Inferior parietal cortex (tissue), 1 donor: ENCODE measurements around the gene PSMD13.
"Not testable (repeated sequence)": the region's sequence is repeated elsewhere in the genome, so short reads cannot be mapped to it uniquely, and the experiment has no call there.

Experiments used
- DNase-seq: peaks from one replicate; pipeline ENCODE4 v3.0.0-alpha.2; 2016; ENCODE audit errors: extremely low spot score

PSMD13 gene

DNA sequence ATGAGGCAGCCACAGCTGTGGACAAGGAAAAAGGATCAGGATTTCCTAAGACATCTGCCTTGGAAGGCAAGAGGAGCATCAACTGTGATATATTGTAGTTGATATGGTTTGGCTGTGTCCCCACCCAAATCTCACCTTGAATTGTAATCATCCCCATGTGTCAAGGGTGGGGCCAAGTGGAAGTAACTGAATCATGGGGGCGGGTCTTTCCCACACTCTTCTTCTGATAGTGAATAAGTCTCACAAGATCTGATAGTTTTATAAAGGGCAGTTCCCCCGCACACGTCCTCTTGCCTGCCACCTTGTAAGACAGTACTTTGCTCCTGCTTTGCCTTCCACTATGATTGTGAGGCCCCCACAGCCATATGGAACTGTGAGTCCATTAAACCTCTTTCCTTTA is 19.1 kb upstream of the PSMD13 start:
- no peak for DNase-seq

DNA sequence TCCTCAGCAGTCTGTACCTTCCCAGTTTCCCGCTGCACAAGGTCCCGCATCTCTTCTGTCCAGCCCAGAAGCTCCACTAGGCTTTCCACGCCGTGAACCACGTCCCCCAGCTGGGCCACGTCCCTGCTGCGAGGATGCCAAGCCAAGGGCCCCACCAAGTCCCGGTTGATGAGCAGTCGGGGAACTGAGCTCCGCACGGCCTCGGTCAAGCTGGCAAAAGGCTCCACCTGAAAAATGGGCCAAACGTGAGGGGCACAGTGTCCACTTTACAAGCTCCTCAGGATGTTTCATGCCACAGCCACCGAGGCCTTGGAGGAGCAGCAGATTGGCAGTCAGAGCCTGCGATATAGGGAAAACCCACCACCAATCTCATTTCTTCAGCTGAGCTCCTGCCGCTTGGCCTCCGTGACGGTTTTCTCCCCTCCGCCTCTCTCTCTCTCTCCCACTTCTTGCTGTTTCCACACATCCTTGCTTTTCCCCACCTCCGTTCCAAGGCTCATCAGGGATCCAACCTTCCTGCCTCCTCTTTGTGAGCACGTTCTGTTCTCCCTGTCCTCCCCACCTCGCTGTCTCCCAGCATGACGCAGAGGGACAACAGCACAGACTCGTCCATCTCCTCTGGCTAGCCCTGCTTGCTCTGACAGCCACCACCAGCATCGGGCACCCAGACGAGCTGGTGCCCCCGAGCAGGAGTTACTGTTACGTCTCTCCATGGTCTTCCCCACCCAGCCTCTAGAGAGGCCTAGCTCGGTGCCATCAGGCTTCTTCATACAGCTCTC is 17.8 kb upstream of the PSMD13 start:
- DNase-seq: no peak

DNA sequence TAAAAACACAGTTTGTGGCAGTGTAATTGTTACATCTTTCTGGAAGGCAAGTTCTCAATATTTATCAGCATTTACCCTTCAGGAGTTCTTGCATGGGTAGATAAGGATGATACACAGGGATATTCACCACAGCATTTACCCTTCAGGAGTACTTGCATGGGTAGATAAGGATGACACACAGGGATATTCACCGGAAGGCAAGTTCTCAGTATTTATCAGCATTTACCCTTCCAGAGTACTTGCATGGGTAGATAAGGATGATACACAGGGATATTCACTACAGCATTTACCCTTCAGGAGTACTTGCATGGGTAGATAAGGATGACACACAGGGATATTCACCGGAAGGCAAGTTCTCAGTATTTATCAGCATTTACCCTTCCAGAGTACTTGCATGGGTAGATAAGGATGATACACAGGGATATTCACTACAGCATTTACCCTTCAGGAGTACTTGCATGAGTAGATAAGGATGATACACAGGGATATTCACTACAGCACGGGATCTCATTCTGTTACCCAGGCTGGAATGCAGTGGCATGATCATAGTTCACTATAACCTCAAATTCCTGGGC is 16.0 kb upstream of the PSMD13 start:
- not testable (repeated sequence) for DNase-seq

DNA sequence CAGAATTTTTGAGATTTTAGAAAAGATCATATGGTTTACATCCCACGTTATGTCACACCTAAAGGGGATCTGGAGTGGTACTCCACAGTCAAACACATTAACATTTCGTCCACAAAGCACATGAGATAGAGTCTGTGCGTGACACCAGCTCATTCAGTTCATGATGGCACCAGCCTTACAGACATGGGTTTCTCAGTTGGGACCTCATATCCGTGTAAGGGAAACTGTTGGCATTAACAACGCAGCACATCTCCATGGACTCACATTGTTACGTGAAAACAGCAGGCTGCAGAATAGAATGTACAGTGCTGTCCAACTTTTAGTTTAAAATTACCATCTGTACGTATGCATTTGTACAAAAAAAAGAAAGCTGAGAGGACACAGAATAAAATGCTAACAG is 15.2 kb upstream of the PSMD13 start:
- no peak for DNase-seq

DNA sequence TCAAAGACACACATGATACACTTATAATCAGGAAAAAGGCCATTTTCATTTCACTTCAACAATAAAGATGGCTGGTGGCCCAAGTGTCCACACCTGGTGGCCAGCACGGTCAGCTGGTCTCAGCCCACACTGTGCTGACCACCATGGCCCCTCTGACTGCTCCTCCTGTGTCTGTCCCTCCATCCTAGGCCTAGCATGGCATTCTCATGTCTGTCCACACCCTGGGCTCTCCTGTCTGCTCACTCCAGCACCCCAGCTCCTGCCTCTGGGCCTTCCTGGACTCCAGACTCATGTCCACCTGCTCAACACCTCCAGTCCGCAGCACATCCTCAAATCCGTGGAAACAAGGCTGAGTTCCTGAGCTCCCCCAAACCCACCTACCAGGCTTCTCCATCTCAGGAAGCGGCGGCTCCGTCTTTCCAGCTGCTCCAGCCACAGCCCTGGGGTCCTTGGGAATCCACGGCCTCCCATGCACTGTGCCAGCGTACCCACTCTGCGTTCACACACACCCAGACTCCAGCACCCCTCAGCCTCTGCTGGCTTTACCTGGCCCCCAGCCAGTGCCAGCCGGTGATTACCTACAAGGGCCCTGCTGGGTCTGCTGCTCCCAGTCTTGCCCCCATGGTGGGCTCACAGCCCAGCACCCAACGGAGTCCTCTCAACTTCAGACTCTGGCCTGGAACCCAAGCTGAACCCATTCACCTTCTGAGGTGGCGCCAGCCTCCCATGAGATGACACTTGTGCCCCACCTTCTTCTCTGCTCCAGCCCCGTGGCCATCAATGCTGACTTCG is 14.6 kb upstream of the PSMD13 start:
- DNase-seq: no peak

DNA sequence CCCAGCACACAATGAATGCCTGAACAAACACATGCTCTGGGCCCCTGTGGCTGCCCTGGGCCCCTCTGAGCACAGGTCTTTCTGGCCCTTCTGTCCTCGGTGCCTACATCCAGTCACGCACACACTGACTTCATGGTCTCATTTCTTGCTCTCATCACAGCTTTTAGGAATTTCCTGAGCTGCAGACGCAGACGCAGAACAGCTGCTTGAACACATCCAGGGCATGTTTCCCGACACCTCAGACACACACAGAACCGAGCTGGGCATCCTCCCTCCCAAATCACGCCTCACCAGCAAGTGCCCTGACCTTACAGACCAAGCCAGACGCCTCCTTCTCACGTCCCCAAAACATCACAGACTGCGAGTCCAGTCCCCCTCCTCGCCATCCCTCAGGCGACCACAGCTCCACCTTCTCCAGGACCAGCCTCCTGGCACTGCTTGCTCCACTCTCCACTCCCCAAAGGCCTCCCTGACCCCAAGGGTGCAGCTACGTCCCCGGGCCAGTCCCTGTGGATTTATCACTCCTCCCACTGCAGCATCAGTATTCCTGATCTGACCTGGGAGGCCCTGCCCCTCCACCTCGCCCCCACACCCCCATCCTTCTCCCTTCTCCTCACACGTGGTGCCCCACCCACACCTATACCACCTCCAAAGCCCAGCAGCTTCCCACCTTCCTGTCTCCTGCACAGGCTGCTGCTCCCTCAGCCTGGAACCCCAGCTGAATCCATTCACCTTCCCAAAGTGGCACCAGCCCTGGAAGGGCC is 13.6 kb upstream of the PSMD13 start:
- no peak for DNase-seq

DNA sequence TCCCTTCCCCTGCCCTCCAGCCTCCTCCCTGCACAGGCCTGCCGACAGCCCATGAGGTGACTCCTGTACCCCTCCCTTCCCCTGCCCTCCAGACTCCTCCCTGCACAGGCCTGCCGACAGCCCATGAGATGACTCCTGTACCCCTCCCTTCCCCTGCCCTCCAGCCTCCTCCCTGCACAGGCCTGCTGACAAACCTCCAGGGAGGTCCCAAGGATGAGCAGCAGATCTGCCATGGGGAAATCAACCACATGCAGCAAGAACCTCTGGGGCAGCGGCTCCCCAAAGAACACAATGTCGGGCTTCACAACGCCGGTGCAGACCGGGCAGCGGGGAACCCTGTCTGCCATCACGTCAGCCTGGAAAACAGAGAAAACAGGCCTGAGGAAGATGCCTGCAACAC is 12.9 kb upstream of the PSMD13 start:
- no peak for DNase-seq

DNA sequence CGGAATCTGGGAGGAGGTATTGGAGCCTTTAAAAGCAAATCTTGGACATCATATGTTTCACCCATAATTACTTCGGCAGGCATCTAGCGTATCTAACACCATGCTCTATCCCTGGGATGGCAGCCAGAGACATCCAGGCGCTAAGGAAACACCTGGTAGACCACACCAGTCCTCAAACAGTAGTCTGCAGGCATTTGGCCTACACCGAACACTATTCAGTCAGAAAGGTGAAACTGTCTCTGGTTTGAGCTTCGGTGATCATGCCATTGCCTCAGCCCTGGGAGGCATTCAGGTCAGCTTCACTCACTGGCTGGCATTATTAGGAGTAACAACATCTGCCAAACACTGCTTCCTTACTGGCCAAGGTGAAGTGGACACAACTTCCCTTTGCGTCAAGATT is 12.4 kb upstream of the PSMD13 start:
- DNase-seq: no peak

DNA sequence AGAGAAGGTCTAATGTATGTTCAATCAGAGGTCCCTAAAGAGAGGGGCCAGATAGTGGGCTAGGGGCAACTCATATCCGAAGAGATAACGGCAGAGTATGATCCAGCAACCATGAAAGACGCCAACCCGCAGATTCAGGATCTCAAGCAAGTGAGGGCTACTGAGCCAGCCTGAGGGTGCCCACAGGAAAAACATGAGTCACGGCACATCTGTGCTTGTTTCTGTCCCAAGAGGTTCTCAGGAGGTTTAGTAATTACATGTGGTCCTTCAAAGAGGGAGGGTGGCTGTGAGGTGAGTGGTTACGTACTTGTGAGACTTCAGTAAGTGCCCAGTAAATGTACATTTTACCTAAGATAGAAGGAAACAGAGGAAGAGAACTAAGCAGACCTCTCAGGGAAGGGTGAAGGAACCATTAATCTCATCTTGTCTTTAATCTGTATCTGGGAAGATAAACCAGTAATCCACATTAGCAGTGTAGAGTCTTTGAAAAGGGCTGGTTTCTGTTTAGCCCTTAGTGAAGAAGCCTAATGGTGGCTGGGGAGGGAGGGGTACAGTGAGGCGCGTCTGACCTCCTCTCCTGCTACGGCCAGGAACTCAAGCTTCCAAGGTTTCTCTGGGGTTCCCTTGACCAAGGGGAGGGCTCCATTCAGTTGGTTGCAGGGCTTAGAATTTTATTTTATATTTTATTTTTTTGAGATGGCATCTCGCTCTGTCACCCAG is 10.9 kb upstream of the PSMD13 start:
- no peak for DNase-seq

DNA sequence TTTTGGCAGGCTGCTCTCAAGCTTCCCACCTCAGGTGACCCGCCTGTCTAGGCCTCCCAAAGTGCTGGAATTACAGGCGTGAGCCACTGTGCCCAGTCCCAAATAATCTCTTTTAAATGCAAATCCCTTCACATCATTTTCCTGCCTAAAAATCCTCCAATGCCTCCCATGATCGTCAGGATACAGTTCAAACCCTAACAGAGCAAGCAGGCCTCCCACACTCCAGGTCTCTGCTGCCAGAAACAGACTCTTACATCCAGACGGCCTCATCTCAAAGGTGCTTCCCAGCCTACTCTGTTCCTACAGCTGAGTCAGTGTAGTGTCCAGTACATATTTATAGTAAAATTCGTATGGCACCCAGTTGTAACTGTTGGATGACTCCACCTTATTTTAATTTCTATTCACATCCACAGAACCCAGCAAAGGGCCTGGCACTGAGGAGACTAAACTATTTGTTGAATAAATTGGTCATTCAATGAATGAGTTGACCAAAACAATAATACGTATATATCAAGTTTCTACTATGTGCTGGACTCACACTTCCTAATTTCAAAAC is 8.9 kb upstream of the PSMD13 start:
- DNase-seq: no peak

DNA sequence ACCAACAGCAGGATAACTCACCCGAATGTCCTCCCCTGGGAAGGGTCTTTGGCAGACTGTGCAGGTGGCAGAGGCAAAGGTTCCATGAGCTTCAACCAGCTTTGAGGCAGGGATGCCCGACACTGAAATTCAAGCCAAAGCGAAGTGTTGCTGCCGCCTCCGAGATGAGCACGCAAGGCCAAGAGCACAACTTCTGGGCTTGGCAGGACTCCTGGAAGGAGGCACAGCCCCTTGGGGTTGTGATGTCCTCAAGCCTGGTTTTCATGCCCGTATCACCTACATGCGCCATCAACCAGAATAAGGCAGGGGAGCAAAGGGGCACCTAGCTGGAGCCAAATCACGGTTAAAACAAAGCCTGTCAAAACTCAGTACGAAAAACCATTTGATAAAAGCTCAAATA is 6.3 kb upstream of the PSMD13 start:
- DNase-seq: no peak

DNA sequence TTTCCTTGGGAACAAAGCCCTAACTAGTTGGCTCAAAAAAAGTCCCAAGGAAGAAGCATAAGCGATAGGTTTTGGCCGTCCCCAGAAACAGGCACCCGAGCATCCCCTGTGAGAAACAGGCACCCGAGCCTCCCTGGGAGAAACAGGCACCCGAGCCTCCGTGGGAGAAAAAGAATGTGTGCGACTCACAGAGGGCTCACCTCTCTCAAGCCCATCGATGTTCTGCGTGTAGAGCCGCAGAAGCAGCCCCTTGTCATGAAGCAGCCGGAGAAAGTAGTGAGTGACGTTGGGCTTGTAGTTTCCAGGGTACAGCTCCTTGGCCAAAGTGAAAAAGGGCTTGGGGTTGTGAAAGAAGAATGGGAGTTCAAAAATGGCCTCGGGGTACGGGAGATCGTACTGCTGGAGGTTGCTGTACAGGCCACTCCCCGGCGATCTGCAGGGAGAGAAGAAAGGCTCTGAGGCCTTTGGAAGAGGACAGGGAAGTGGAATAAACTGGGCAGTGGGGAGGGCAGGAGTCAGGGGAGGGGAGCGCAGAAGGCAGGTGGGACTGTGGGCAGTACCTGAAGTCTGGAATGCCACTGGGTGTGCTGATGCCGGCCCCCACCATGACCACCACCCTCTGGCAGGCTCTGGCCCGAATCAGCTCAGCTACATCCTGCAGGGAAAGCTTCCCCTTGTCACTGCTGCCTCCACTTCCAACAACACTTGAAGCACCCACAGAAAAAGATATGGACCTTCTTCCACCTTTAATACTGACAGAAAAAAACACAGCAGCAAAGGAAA is 3.8 kb upstream of the PSMD13 start:
- DNase-seq: no peak

DNA sequence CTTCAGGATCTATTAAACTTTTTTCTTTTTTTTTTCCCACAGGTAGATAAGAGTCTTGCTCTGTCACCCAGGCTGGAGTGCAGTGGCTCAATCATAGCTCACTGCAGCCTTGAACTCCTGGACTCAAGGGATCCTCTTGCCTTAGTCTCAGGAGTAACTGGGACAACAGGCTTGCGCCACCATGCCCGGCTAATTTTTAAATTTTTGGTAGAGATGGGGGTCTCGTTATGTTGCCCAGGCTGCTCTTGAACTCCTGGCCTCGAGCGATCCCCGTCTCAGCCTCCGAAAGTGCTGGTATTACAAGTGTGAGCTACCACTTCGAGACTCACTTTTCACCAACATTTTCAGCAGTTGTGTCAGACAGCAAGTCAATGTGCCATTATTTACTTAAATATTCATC is 1.6 kb upstream of the PSMD13 start:
- DNase-seq: no peak

DNA sequence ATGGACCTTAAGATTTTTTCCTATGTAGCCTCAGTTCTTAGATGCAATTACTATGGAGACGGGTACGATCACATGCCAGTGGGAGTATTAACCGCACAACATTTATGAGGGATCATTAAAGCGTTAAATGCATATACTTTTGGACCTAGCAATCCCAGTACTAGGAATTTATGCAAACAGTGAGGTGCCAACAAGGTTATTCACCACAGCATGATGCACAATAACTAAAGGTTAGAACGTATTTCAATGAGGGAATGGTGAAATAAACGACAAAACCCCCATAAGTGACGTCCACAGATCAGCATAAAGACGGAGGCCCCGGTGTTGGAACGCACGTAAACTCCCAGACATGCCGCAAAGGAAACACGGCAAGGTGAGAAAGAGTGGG is 1.2 kb upstream of the PSMD13 start:
- peak; percentile 32 for DNase-seq

DNA sequence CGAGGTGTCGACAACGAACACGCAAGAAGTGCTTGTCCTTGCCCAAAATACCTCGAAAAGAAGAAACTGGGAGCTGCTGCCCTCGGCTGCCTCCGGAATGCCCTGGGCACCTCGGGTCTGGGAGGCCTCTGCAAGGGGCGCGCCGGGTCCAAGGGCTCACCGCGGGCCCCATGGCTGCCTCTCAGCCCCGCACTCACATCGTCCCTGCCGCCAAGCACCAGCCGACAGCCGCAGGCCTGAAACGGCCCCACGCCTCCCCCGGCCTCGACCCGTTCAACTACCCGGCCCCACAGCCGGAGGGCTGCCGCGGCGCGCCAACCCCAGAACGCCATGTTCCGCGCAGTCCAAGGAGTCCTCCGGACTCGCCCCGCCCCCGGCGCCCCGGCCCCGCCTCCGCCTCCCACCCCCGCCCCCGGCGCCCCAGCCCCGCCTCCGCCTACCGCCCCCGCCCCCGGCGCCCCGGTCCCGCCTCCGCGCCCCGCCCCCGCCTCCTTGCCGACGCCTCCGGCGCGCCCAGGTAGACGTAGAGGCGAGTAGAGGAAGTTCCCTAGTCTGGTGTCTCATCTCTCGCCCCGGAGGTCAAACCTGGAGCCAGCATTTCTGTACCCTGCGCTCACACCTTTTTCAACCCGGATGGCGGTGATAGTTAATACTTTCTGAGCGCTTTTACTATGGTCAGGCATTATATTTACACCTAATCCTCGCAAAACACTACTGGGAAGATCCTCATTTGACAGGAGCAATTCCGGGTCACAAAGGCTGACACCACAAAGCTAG is 591 bp upstream of the PSMD13 start, which contains the start of gene SIRT3:
SIRT3 (minus strand) TSS at position 346 of the 777 bp plus-strand sequence; CDS start at position 332, 14 bp downstream.
- peak; percentile 61 for DNase-seq

DNA sequence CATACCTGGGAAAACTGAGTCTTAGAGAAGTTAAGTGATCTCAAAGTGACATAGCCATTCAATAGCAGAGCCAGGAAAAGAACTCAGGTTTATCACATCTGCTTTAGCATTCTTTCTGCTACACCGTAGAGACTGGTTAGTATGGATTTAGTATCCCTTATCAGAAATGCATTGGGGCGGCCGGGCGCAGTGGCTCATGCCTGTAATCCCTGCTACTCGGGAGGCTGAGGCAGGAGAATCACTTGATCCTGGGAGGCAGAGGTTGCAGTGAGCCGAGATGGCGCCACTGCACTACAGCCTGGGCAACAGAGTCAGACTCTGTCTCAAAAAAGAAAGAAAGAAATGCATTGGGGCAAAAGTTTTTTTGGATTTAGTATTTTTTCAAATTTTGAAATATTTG is 1.6 kb downstream of the PSMD13 start:
- not testable (repeated sequence) for DNase-seq

DNA sequence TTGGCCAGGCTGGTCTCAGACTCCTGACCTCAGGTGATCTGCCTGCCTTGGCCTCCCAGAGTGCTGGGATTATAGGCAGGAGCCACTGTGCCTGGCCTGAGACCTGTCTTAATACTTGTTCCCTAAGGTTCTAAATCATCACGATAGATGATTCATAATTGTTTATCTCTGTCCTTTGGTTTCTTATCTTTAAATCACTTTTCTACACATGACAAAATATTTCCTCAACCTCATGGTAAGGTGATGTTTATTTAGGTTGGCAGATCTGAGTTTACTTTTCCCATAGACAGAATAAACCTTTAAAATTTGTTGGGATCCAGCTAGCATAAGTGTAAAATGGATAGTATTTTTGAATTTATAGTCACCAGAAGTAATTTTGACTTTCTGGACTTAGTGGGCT is 3.5 kb downstream of the PSMD13 start:
- no peak for DNase-seq

DNA sequence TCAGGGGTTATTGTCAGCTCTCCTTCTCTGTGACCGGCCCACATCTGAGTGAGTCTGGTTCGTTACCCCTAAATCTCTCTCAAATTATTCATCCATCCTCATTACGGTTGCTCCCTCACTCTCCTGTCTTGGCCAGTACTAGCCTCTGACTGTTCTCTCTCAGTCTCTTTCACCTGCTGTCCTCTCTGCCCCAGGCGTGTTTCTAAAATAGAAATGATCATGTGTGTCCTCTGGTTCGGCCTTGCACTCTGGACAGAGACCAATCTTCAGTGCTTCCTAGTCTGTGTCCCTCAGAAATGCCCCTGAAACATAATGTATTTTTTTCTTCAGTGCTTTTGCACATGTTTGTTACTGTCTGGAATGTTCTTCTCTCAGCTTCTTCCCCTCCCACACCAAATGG is 4.9 kb downstream of the PSMD13 start:
- DNase-seq: no peak

DNA sequence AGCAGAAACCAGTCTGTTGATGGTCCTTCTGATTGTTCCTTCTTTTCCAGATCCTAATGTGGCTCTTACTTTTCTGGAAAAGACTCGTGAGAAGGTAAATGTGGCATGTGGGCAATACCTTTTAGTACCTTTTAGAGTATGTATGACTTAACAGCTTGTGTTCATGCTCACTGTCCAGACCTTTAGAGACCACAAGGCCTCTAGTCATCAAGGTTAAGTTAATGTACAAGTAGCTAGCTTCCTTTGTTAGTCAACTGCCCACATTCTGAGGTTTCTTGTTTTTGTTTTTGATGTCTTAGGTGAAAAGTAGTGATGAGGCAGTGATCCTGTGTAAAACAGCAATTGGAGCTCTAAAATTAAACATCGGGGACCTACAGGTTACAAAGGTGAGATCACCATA is 7.6 kb downstream of the PSMD13 start:
- DNase-seq: no peak

DNA sequence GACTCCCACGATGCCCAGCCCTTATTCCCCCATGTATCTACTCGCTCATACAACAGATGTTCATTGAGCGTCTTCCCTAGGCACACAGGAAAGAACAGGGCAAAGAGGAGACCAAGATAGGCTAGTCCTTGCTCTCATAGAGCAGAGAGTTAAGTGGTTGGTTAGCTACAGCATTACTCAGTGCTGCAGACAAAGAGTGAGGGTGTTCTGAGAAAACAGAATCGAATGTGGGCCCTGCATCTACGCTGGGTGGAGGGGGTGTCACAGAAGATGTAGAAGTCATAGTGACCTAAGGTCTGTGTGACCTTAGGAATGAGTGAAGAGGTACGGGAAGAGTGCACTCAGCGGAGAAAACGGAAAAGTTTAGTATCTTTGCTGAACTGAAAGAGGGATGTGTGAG is 12.3 kb downstream of the PSMD13 start:
- DNase-seq: no peak
